Subcutaneous adipose tissue (tissue), 4 donors: ENCODE measurements around the gene CCDC179. TPM values are rescaled to one million over a fixed set of nuclear protein-coding genes. Genes with fewer than 3 reads are reported as not detected.

ENCODE experiments used
- total RNA-seq, 4 donors: library from RNA; depleted of rRNA; stranded (reverse); fragments of >200 nt; gene quantifications; one replicate each; pipeline ENCODE4 v1.1.0, GENCODE V29; 2016
- TF ChIP-seq, protein P1 (sequence below): fragments of 450-650 bp; IDR thresholded peaks from one replicate; pipeline ENCODE4 v1.5.1; 2016; ENCODE audit warnings: low read depth, mild to moderate bottlenecking, control low read depth, antibody characterized with exemption, moderate library complexity

Gene CCDC179
- not detected for total RNA-seq

DNA sequence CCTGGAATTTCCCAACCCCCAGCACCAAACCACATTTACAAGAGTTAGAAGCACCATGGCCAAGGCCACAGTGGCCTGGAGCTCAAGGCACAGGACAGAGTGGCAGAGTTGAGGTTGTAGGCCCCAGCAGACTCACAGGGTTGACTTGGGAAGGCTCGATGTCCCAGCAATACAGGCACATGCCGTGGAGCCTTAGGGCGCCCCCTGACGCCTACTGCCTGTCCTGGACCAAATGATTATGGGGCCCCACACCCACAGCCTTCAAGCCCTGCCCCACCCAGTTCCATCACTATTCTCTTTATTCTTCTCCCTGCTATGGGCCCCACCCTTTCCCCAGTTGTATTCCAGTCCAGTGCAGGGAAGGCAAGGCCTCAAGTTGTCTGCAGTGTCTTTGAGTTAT, at the start of gene CCDC179:
TSS of gene CCDC179 (minus strand) at position 234 of the 400 bp plus-strand sequence. CDS start at position 181, 53 bp downstream.
- TF ChIP-seq, protein P1, sequence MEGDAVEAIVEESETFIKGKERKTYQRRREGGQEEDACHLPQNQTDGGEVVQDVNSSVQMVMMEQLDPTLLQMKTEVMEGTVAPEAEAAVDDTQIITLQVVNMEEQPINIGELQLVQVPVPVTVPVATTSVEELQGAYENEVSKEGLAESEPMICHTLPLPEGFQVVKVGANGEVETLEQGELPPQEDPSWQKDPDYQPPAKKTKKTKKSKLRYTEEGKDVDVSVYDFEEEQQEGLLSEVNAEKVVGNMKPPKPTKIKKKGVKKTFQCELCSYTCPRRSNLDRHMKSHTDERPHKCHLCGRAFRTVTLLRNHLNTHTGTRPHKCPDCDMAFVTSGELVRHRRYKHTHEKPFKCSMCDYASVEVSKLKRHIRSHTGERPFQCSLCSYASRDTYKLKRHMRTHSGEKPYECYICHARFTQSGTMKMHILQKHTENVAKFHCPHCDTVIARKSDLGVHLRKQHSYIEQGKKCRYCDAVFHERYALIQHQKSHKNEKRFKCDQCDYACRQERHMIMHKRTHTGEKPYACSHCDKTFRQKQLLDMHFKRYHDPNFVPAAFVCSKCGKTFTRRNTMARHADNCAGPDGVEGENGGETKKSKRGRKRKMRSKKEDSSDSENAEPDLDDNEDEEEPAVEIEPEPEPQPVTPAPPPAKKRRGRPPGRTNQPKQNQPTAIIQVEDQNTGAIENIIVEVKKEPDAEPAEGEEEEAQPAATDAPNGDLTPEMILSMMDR, result no peak

DNA sequence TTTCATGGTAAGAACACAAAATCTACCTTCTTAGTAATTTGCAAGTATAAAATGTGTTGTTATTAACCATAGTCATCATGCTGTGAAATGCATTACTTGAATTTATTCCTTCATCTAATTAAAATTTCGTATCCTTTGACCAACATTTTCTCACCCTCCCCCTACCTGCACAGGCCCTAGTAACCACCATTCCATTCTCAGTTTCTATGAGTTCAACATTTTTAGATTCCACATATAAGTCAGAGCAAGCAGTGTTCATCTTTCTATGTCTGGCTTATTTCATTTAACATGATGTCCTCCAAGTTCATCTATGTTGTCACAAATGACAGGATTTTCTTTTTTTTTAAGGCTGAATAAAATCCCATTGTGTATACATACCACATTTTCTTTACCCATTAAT, 43.5 kb upstream of the CCDC179 start:
- TF ChIP-seq, protein P1, result no peak

DNA sequence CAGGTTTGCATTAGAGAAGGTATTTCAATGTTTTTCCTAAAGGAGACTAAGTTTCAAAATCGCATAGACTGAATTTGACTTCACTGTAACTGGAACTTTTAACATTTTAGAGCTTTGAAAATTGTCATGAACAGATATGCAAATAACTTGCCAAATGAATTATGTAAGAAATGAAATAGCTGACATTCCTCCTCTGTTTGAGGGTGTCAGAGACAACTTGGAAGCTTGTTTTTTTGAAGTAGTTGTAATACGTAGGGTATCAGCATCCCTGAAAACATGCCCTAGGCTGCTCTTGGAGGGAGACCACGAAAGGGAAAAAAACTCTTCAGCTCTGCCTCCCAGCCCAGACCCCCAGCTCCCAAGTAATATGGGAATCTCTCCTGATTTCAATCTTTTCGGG, 41.3 kb upstream of the CCDC179 start:
- TF ChIP-seq, protein P1, result no peak

GRCh38 chr11:22900764-22901486, 40.7 kb upstream of the CCDC179 start:
- TF ChIP-seq, protein P1, result no peak

GRCh38 chr11:22898036-22898435, 37.8 kb upstream of the CCDC179 start:
- TF ChIP-seq, protein P1, result no peak

DNA sequence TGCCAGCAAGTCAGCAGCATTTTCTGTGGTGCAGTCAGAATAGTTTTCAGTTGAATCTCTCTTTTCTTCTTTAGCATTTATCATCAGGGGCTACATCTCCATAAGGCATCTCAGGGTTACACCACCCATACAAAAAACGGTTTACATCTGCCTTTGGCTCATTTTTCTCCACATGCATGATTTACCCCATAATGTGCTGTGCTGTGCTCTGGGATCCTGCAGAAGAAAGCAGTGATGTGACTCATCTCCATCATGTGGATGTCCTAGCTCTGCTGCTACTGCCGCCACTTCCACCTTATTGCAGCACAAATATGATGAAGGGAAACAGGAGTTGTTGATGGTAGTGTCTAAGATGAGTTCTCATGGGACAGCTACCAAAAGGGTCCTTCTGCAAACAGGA, 30.0 kb upstream of the CCDC179 start:
- TF ChIP-seq, protein P1, result no peak

- TF ChIP-seq, protein P1, result no peak
Observed at GRCh38 chr11:22884217-22884616, 23.9 kb upstream of the CCDC179 start.
